K562 (cell line): Measurements from ENCODE around the gene C1D. TPM values are rescaled to one million over a fixed set of nuclear protein-coding genes. Genes with fewer than 3 reads are reported as not detected.
A peak's percentile ranks its signal among the peaks of the same experiment; 100 is the strongest.

Experiments
- CREM ChIP-seq: IDR thresholded peaks from 2 replicates; pipeline ENCODE4 v1.6.1; 2014; ENCODE audit warnings: antibody characterized with exemption, low read depth
- FOXK2 ChIP-seq, 2 experiments: fragments of 450-650 bp; IDR thresholded peaks in 1 of 2; conservative IDR thresholded peaks in 1 of 2; 2 replicates each; pipeline ENCODE4 v1.6.1; 2016; ENCODE audit warnings: low read depth in 2 of 2, mild to moderate bottlenecking in 1 of 2
- HMG20B ChIP-seq: fragments of 250-450 bp; sonication (Bioruptor Pico); IDR thresholded peaks from 2 replicates; pipeline ENCODE4 v1.5.0; 2021; ENCODE audit warnings: mild to moderate bottlenecking
- JUN ChIP-seq, 2 experiments: sonication (generic) in 1 of 2; formaldehyde crosslinking in 1 of 2; IDR thresholded peaks; 2 replicates each; pipeline versions ENCODE4 v1.6.1 to v1.8.0; 2012 to 2022; ENCODE audit warnings: borderline replicate concordance in 2 of 2, mild to moderate bottlenecking in 2 of 2, improper control_type of control experiment in 1 of 2, low read depth in 1 of 2, low read length in 1 of 2, missing genetic modification reagents in 1 of 2
- MEIS2 ChIP-seq: fragments of 450-650 bp; IDR thresholded peaks from 2 replicates; pipeline ENCODE4 v1.6.1; 2014; ENCODE audit warnings: mild to moderate bottlenecking; ENCODE audit not compliant: partially characterized antibody
- POLR2AphosphoS2 ChIP-seq: IDR thresholded peaks from 2 replicates; pipeline ENCODE4 v1.6.1; 2012; ENCODE audit warnings: low read length, improper control_type of control experiment
- PYGO2 ChIP-seq: fragments of 450-650 bp; IDR thresholded peaks from 2 replicates; pipeline ENCODE4 v1.6.1; 2016; ENCODE audit warnings: mild to moderate bottlenecking, missing genetic modification characterization, moderate library complexity, missing compliant biosample characterization
- RFX7 ChIP-seq: fragments of 250-450 bp; sonication (Bioruptor Pico); IDR thresholded peaks from 2 replicates; pipeline ENCODE4 v1.5.1; 2021; ENCODE audit warnings: mild to moderate bottlenecking
- SIN3B ChIP-seq: fragments of 450-650 bp; IDR thresholded peaks from 2 replicates; pipeline ENCODE4 v1.6.1; 2017; ENCODE audit warnings: low read depth, mild to moderate bottlenecking, moderate library complexity
- SMARCA4 ChIP-seq: fragments of 450-650 bp; IDR thresholded peaks from 2 replicates; pipeline ENCODE4 v1.6.1; 2016
- SMARCA5 ChIP-seq: fragments of 450-650 bp; IDR thresholded peaks from 2 replicates; pipeline ENCODE4 v1.6.1; 2016
- ZBTB33 ChIP-seq: sonication (generic); formaldehyde crosslinking; IDR thresholded peaks from 2 replicates; pipeline ENCODE4 v1.8.1; 2023; ENCODE audit warnings: mild to moderate bottlenecking, missing genetic modification reagents
- ZNF23 ChIP-seq: fragments of 250-450 bp; sonication (Bioruptor Pico); IDR thresholded peaks from 2 replicates; pipeline ENCODE4 v1.4.0; 2020; ENCODE audit warnings: mild to moderate bottlenecking
- ZNF449 ChIP-seq: fragments of 250-450 bp; sonication (Bioruptor Pico); IDR thresholded peaks from 2 replicates; pipeline ENCODE4 v1.8.0; 2022; ENCODE audit warnings: moderate library complexity, mild to moderate bottlenecking, inconsistent platforms
- polyA plus RNA-seq, 8 experiments: library from polyadenylated mRNA; depleted of rRNA in 4 of 8; stranded (reverse) in 5 of 8; unstranded in 3 of 8; fragments of >200 nt; fragmentation: Nextera tagmentation in 2 of 8; fragmentation: Illumina TruSeq in 1 of 8; extraction: Ambion mirVana in 2 of 8; extraction: Trizol in 1 of 8; gene quantifications; 2 replicates each; pipeline versions ENCODE4 v1.2.1 to v1.2.3, GENCODE V29; 2011 to 2014; ENCODE audit warnings: inconsistent platforms in 1 of 8, missing spikeins in 1 of 8
- total RNA-seq, 7 experiments: library from RNA; depleted of rRNA in 6 of 7; stranded (reverse); fragments of >200 nt in 6 of 7; fragmentation: Illumina TruSeq in 2 of 7; extraction: Trizol in 2 of 7; gene quantifications; 2 replicates each; pipeline versions ENCODE4 v1.2.1 to v1.2.3, GENCODE V29; 2011 to 2021; ENCODE audit warnings: low replicate concordance in 1 of 7

Gene C1D
- total and polyA plus RNA-seq, 9 of the 15 experiments (the other 6 are each of a cell fraction or from before 2014, with no cell fraction given), result 33.2 to 123 (median 56.5) TPM

- TF ChIP-seq ZNF23 (CRISPR knock-in tag) (no peak), SMARCA5 (no peak), RFX7 (no peak), SMARCA4 (no peak), MEIS2 (no peak), POLR2AphosphoS2 (peak; percentile 71; the same call in 1 of the 2 replicates), JUN (IDR thresholded peaks at IDR 0.05; ENCODE audit: borderline replicate concordance, low read depth, low read length) (peak; percentile 55; the same call in 1 of the 2 replicates), JUN (CRISPR knock-in tag; IDR thresholded peaks at IDR 0.05; ENCODE audit: borderline replicate concordance) (no peak), HMG20B (no peak), SIN3B (peak; percentile 95), CREM (peak; percentile 100), ZBTB33 (CRISPR knock-in tag) (no peak), ZNF449 (CRISPR knock-in tag) (no peak), PYGO2 (tag) (no peak), FOXK2 (conservative IDR thresholded peaks at IDR 0.05 in 1 of 2, IDR thresholded peaks at IDR 0.05 in 1 of 2; ENCODE audit: low read depth in 2 of 2) (peak; percentile 89 to 92)
Measured at GRCh38 chr2:68062680-68063387, at the start of gene C1D (continued).
